ENCODE results near the gene EPB41L2.

The EPB41L2 gene

DNA sequence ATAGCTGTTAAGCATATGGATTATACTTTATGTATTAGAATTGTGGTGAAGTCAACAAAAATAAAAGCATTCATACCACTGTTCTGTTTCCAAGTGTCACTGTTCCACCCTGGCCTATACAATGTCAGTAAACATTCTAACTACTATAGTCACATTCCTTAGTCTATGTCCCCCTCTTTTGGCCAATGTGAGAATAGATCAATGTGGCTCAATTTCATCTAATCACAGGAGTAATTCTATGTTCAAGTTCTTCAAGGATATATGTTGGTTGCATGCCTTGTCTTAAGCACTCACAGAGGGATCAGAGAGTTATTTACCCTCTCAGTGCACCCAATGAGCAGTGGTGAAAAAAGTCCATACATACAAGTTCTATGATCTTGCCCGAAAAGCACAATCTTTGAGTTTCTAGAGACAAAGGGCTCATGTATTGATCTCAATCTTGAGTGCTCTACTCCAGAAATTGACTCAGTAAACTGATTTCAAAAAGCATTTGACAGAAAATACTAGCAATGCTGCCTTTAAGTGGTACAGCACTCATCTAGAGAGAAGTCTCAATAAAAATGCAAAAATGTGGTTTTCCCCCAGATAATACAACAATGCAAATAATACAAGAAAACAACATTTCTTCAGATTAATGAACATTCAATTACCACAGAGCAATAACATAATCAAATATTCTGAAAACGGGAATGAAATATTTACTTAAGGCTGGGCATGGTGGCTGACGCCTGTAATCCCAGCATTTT, 219.3 kb downstream of the EPB41L2 start:
- no peak for DNase-seq (ENCODE audit: extremely low read depth in 1 of 2, low read depth in 1 of 2)

DNA sequence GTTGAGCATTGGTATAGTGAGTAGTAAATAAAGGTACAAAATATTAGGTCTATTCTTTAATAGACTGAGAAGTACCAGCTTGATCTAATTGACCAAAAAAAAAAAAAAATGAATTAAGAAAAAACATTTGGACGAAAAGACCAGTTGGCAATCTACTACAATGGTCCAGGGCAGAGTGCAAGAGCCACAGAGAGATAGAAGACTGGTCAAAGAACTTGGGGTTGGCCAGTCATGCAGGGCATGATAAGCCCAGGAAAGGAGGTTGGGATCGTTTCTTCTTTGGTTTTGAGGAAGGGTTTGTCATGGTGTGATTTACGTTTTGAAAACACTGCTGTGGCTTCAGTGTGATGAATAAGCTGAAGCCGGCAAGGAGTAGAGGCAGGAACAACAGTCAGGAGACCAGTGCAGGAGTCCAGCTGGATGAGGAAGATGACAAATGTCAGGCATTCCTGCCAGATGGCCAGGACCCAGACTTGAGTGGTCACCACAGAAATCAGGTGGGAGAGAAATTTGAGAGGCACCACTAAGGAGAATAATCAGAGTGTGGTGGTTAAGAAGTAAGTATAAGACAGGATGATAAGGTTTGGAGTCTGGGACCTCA, 221.8 kb downstream of the EPB41L2 start:
- no peak for DNase-seq (ENCODE audit: extremely low read depth in 1 of 2, low read depth in 1 of 2)

DNA sequence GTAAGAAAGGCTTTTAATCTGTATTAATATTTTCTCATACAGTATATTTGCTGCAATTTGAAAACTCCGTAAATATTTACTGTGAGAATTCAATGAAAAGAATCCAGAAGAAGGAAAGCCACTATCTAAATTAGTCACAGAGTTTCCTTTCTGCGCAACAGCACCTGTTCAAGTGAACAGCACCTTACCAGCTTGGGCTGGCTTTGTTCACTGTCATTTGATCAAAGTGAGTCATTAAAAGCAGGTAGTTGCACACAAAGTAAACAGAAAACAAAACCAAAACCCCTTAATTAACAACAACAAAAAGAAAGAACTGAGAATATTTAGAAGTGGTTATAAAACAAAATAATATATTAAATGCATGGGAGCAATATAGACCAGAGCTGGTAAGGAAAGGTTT, 223.0 kb downstream of the EPB41L2 start:
- no peak for DNase-seq (ENCODE audit: extremely low read depth in 1 of 2, low read depth in 1 of 2)

DNA sequence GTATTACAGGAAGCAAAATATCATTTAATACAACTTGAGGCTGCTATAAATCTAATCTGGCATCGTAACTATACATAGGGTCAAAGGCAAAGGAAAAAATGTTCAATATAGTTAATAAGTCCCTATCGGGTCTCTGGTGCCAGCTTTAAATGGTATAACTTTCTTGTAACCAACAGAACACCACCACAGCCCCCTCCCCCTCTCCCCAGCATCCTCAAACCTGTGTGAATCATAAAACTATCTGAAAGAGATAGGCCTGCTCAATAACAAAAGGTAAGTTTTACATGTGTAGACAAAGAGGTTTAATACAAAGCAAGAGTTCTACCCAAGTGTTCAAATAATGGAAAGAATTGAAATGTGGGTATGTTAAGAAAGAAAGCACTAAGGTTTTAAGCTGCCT, 223.7 kb downstream of the EPB41L2 start:
- DNase-seq (ENCODE audit: extremely low read depth in 1 of 2, low read depth in 1 of 2): no peak

DNA sequence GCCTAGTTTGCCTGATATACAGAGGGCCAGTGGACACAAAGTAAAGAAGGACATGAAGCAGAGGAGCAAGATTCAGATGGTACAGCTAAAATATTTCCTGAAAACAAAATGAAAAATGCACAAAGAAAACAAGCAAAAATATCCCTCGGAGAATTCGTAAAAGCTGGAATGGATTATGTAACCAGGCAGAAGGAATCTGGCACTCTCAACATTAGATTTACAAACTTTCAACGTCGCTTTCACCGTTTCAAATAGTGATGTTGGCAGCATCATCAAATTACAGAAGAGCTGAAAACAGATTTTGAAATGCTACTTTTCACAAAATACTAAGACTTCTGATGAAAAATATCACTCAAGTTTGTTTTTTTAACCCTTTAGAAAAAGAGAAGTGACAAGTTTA, 224.1 kb downstream of the EPB41L2 start:
- no peak for DNase-seq (ENCODE audit: extremely low read depth in 1 of 2, low read depth in 1 of 2)

DNA sequence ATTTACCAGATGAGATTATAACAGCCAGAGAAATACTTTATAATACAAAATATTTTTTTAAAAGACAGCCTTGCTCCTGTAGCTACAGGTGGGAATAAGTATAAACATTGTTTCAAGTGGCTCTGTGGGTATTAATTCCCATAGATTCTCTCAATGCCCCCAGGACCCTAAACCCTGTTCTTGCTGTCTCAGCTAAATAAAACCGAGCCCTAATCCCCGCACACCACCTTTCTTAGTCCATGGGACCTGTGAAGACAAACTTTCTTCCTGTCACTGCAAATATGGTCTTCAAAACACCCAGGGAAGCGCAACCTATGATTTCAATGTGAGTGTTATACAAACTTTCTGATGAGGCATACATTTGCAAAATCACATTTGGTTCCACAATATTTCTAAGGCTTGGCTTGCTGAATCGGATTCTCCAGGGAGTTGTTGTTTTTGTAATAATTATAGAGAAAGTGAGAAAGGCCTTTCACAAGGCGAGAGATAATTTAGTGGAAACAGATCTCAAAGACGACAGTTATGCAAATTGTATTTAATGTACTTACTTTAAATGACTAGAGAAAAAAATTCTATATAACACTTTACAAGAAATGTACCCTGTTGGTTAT, 224.7 kb downstream of the EPB41L2 start:
- no peak for DNase-seq (ENCODE audit: extremely low read depth in 1 of 2, low read depth in 1 of 2)

DNA sequence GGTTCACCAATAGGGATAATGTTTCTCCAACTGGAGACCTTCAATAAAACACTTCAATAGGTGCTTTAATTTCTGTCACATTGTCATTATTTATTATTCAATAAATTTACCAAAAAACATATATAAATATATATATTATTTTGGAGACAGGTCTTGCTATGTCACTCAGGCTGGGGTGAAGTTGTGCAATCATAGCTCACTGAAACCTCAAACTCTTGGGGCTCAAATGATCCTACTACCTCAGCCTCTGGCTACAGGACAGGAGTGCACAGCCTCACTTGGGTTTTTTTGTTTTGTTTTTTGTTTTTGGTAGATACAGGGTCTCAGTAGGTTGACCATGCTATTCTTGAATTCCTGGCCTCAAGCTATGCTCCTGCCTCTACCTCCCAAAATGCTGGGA, 226.0 kb downstream of the EPB41L2 start:
- no peak for DNase-seq (ENCODE audit: extremely low read depth in 1 of 2, low read depth in 1 of 2)

DNA sequence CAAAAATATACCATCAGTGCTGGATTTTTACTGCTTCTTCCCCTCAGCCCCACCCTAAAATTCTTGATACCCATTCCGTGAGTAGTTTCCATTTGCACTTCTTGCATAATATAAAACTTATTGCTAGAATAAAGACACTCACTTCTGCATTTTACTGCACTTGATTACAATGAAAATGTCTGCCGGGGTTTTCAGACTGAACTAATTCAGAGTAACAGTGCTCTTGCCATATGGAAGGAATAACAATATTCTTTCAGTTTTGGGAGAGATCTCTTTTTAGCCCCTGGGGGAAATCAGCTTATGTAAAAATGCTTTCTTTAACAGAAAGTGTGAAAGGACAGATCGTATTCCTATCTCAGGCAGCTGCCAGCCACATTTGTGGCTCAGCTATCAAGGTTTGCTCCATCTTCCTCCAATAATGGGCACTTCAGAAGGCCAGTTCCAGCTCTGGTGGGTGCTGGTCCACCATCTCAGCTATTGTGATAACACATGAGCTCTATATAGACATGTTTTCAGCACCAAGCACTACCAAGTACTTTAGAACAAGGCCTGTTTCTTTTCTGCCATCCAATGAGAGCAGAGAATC, 226.9 kb downstream of the EPB41L2 start:
- no peak for DNase-seq (ENCODE audit: extremely low read depth in 1 of 2, low read depth in 1 of 2)

DNA sequence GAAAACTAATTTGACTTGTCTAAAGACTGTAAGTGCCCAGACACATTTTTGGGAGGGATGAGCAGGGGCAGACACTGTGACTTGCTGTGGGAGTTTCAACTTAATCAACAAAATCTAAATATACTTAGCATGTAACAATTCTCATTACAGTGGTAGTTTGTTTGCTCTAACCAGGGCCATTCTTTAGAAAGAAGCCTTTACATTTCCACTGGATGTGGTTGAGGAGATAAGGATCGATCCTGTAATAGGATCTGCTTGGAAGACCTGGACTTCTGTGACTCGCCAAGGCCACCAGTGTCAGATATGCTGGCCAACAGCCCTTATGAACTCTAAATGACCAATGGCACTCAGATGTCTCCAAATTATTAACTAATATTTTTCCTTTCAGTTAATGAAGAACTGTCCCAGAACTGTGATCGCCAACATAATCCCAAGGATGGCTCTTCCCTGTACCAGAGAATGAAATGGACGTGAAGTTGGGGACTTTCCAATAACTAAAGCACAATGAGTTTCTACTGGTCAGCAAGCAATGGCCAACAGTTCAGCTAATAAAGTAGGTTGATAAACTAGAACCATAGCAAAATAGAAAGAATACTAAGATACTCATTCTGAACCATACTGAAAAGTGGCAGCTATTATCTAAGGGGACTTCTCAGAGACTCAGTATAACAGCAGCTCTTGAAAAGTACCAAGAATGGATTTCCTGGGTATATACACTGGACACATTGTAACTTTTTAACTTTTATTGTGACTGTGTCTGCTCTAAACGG, 228.4 kb downstream of the EPB41L2 start:
- DNase-seq (ENCODE audit: extremely low read depth in 1 of 2, low read depth in 1 of 2): no peak

DNA sequence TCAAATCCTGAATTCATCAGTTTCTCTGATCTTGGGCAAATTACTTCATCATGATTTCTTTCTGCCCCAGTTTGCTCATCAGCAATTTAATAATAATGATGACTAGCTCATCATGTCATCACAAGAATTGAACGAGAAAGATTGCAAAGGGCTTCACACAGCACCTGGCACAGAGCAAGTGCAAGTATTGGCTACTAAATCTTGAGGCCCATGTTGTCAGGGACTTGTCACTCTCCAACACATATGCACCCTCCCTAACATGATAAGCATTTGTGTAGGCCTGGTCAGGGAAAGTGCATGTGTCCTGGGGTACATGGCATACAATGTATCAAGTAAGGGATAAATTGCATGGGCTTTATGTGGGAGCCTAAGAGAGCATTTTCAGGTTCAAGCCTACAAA, 229.5 kb downstream of the EPB41L2 start:
- DNase-seq (ENCODE audit: extremely low read depth in 1 of 2, low read depth in 1 of 2): no peak

DNA sequence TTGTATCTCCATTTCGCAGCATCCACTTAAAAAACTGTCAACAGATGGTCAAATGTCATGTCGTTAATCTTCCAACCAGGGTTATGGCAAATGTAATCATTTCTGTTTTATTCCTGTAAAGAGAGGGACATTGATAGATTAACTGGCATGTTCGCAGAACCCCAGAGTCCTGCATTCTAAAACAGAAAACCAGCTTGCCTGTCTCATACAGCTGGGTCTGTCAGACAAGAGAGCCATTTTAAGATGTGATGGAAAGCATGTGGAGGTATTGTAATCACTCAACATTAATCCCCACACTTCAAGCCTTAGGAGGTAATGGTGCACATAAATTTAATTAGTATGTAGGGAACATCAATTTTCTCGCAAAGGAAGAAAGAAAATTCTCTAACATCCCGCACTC, 231.4 kb downstream of the EPB41L2 start:
- DNase-seq (ENCODE audit: extremely low read depth in 1 of 2, low read depth in 1 of 2): no peak

DNA sequence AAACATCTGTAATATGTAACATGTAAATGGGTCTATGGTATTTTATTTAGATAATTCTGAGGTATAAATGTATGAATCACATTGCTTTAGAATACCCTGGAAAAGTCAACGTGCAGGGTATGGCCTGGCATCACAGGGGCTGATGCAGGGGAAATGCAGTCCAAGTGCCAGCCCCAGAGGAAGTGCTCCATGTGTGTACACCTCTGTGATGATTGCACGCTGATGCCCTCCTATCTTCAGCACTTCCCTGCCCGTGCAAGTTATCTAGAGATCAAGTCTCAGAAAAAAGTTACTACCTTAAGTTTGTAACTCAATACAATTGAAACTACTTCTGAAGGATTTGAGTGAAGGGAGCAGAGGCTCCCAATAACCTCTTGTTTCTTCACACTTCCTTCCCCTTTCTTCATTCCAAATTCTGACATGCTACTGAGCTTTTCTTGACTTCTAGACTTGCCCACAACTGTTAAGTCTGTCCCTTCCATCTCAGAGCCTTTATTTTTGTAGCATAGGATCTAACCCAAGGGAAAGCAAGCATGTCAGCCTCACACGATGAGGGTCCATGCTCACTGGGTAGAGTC, 233.6 kb downstream of the EPB41L2 start:
- no peak for DNase-seq (ENCODE audit: extremely low read depth in 1 of 2, low read depth in 1 of 2)

DNA sequence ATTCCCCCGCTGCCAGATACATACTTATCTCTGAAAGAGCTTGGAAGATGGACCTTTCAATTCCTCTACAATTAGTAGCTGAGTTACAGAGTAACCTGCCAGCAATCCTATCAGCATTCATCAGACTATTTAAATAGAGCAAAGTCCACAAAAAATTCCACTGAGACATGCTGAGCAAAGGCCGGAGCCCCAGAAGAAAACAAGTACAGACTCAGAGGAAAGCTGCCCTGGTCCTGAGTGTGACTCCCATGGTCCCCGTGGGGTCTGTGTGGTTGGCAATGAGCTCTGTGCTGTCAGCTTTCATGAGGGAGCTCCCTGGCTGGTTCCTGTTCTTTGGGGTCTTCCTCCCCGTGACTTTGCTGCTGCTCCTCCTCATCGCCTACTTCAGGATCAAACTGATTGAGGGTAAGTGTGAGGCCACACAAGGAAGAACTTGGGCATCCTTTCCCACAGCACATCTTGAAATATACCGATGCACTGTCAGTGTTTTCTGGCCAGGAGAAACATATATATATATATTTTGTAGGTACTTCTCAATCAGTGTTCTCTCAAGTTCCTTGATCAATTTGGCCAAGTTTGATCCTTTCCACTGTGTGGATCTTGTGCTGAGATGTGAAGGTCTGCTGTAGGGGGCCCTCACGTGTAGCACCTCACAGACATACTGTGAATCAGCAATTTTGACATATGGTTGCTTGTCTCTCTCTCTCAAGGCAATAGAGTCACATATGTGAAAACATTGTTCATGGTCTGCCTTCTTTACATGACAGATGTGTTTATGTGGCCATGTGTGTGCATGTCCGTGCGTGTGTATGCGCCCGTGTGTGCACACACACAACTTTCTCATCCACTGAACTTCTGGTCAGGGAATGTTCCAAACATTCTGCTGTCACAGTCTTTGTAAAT, 235.5 kb downstream of the EPB41L2 start, which contains the start of gene SMLR1:
Gene SMLR1 (plus strand): TSS at position 160 of the 903 bp plus-strand sequence. CDS start 8 bp downstream, at position 168.
- DNase-seq (ENCODE audit: extremely low read depth in 1 of 2, low read depth in 1 of 2): no peak

DNA sequence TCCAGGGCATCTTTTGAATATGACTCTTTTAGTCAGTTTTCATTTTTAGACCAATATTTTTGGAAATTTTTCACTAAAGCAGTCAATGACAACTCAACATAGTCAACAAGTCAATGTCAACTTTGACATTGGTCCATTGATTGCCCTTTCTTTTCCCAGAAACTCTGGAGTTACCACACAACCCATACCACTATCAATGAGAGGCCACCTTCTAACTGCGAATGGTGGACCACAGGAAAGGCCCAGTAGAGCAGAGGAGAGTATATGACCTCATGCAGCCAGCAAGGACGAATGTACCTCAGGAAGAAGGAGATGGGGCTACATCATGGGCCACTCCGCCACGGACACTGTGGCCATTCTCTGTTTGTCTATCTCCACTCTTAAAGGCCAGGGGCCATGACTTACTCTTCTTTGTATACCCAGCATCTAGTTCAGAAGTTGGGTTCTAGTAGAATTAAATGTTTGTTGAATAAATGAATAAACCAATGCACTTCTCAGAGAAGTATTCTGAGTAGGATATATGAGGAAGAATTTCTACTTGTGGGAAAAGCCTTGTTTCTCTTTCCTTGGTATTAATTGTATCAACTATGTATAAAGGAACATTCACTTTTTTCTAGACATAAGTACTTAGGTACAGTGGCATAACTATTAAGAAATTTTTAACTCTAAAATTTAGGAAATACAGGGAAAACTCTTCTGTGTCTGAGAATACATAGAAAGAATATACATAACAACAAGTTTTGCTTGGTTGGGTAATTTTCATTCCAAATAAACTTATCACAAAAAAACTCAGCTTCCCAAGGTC, 236.4 kb downstream of the EPB41L2 start:
- no peak for DNase-seq (ENCODE audit: extremely low read depth in 1 of 2, low read depth in 1 of 2)

DNA sequence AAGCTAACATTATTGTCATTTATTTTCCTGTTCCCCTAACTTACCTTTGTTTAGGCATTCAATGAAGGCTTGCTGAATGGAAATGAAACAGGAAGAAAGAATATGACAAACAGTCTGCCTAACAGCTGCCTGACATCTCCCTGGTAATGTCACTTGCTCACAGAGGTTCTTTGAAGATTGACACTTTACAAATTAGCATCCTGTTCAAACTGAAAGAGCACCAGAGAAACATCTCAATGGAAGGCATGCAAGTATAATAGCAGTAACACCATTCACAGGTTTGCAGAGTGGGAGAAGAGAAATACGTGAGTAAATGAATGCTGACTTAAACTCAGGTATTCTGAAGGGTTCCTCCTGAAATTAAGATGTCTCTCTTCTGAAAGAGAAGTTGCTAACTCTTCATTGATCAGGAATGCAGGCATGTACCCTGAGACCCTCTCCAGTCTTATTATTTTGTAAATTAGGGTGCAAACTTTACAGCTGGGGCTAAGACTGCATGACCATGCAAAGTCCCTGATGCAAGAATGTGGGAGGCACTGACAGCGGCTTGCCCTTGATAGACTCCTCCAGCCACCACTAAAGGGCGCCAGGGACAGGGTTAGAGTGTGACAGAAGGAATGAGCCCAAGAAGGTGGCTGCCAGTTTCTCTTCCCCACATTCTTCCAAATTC, 237.1 kb downstream of the EPB41L2 start:
- DNase-seq (ENCODE audit: extremely low read depth in 1 of 2, low read depth in 1 of 2): no peak

DNA sequence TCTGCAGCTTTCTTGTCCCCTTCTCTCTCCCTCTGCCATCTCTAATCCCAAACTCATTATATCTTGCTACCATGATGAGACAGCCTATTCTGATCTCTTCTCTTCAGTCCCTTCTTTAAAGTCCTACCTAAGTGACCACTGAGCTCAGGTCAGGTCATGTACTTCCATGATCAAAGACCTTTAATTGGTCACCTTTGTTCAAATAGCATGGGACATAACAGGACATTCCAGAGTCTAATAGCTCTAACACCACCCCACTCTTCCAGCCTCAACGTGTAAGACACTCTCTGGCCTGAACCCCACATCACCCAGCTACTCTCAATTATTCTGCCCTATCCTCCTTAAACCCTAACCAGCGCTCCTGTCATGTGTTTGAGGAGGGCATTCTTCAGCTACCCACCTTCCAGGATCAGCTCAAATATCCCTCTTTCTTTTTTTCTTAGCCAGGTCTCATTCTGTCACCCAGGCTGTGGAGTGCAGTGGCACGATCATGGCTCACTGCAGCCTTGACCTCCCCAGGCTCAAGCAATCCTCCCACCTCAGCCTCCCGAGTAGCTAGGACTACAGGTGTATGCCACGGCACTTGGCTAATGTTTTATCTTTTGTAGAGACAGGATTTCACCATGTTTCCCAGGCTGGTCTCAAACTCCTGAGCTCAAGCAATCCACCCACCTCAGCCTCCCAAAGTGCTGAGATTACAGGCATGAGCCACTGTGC, 237.9 kb downstream of the EPB41L2 start:
- no peak for DNase-seq (ENCODE audit: extremely low read depth in 1 of 2, low read depth in 1 of 2)

DNA sequence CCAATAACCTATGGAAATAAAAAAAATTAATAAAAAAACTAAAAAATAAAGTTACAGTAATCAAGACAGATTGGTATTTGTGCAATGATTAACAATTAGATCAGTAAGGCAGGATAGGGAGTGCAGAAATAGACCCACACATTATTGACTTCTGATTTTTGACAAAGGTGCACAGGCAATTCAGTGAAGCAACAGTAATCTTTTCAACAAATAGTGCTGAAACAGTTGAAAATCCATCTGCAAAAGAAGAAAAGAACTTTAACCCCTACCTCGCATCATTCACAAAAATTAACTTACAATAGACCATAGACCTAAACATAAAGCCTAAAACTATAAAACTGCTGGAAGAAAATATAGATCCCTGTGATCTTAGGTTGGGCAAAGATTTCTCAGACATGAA, 240.3 kb downstream of the EPB41L2 start:
- no peak for DNase-seq (ENCODE audit: extremely low read depth in 1 of 2, low read depth in 1 of 2)
